Memory B cell (primary cell): Measurements from ENCODE around the gene NAPSA.
"Not testable (repeated sequence)": the region's sequence is repeated elsewhere in the genome, so short reads cannot be mapped to it uniquely, and the experiment has no call there.

Experiments
- ATAC-seq: fragments of 150-1000 bp; cut with Tn5 transposase; 2 replicates; pipeline ENCODE4 v1.10.0; 2021; ENCODE audit warnings: low read depth, mild to moderate bottlenecking, moderate library complexity
- DNase-seq, 2 donors: peaks; one replicate each; pipeline ENCODE4 v3.0.0; 2022; ENCODE audit warnings: low spot score in 2 of 2
- H3K27ac Mint-ChIP-seq: one replicate; pipeline ENCODE4 v1.8.0; 2022; ENCODE audit warnings: mild to moderate bottlenecking, moderate library complexity, mixed read lengths
- H3K27me3 Mint-ChIP-seq: one replicate; pipeline ENCODE4 v1.8.0; 2022; ENCODE audit warnings: mixed read lengths
- H3K36me3 Mint-ChIP-seq: one replicate; pipeline ENCODE4 v1.8.0; 2022; ENCODE audit warnings: mild to moderate bottlenecking, mixed read lengths
- H3K4me1 Mint-ChIP-seq: one replicate; pipeline ENCODE4 v1.8.0; 2022; ENCODE audit warnings: mixed read lengths
- H3K4me3 Mint-ChIP-seq: one replicate; pipeline ENCODE4 v1.8.0; 2022; ENCODE audit warnings: mild to moderate bottlenecking, moderate library complexity, mixed read lengths
- H3K9me3 Mint-ChIP-seq: one replicate; pipeline ENCODE4 v1.8.0; 2022; ENCODE audit warnings: mixed read lengths

Gene NAPSA

DNA sequence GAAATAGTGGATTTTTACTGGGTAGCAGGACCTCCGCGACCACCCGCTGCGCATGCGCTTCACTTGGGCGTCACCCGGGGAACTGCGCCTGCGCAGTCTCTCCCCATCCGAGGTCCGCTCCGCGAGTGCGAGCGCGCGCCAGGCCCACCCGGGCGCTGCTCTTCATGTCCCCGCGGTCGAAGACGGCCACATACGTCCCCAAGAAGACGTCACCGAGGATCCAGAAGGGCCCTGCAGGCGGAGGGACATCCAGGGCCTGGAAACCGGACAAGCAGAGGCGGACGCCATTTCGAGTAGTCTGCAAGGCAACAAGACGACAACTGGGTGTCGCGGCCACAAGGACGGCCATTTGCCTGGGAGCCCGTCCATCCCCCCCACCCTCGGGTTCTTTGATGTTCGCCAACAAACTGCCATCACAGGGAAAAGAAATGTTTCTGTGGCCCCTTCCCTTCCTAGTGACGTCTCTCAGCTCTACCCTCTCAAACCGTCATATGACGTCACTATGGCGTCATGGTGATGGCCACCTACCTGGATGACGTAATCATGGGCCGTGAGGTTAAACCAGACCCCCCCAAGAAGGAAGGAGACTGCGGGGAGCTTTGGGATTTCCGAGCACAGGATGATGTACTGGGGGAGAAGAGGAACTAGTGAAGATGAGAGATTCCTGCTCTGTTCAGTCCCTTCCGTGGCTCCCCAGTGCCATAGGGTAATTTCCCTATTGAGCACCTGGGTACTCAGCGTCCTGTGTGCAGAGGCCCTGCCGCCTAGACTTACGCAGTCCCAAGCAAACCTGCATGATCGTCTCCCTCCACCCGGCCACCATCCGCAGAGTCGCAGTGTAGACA, 6.7 kb downstream of the NAPSA start:
- peak overlapping the region; percentile 97 for H3K27ac Mint-ChIP-seq
- H3K27me3 Mint-ChIP-seq: no peaks in the 10 kb centered on the region
- ATAC-seq (peak; percentile 31), DNase-seq (peak; percentile 80 to 85)
- H3K36me3 Mint-ChIP-seq: no peaks in the 10 kb centered on the region
- H3K4me3 Mint-ChIP-seq: peak overlapping the region; percentile 93
- peaks cover 2% of the 10 kb centered on the region for H3K9me3 Mint-ChIP-seq
- H3K4me1 Mint-ChIP-seq: peaks cover 36% of the 10 kb centered on the region

DNA sequence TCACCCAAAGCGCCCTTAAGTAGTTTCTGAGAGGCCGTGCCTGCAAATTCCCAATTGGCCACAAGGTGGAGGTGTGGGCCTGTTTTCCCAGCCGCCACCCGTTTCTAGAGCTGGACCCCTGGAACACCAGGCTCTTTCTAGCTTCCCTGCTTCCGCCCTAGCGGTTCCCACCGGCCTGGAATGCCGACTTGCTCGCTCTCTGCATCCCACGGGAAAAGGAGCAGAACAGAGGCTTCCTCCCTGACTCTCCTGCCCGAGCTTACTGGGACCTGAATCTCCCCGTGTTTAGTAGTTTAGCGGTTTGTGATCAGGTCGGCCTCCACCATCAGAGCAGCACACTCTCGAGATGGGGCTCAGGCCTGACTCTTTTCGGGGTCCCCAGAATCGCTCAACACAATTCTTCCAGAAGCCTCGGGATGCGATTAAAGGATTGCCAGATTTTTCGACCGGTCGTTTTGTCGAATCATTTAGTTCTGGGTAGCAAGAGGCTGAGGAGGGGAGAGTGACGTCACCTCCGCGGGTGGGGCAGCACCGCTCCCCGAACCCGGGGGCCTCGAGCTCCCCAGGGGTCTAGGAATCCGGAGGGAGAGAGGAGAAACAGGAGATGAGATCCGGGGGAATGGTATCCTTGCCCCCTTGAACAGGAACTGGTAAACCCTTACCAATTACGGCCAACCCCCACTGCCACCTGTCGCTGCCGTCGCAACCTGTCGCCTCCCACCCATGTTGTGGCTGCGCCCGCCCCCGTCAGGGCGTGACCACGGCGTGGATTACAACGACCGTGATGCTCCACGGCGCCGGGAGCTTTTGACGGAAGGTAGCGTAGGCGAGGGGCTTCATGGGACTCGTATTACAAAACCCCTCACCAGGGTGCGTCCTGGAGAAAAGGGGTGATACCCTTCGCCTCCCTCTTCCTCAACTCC, 8.0 kb downstream of the NAPSA start:
- H3K27me3 Mint-ChIP-seq: no peaks in the 10 kb centered on the region
- peak; percentile 74 for ATAC-seq
- peak overlapping the region; percentile 97 for H3K27ac Mint-ChIP-seq
- DNase-seq: peak; percentile 87 to 91
- H3K4me3 Mint-ChIP-seq: peak overlapping the region; percentile 93
- no peaks in the 10 kb centered on the region for H3K36me3 Mint-ChIP-seq
- H3K4me1 Mint-ChIP-seq: peaks cover 33% of the 10 kb centered on the region
- H3K9me3 Mint-ChIP-seq: peaks cover 2% of the 10 kb centered on the region

DNA sequence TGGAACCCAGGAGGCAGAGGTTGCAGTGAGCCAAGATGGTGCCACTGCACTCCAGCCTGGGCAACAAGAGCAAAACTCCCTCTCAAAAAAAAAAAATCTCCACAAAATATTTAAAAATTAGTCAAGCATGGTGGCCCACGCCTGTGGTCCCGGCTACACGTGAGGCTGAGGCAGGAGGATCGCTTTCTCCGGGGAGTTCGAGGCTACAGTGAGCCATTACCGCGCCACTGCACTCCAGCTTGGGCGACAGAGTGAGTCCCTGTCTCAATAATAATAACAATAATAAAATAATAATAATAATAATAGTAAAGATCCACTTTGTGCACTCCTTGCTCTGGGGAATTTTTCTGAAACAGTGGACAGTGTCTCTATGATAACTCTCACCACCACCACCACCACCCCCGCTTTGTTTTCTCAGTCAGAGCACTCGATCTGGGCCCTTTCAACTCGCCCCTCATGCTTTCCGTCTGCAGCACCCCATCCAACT, 8.7 kb downstream of the NAPSA start:
- ATAC-seq (no peak), DNase-seq (no peak)
- Mint-ChIP-seq H3K27ac (peak overlapping the region; percentile 97), H3K36me3 (no peaks in the 10 kb centered on the region), H3K9me3 (peaks cover 2% of the 10 kb centered on the region), H3K4me1 (peaks cover 32% of the 10 kb centered on the region), H3K27me3 (no peaks in the 10 kb centered on the region), H3K4me3 (peak overlapping the region; percentile 93)

DNA sequence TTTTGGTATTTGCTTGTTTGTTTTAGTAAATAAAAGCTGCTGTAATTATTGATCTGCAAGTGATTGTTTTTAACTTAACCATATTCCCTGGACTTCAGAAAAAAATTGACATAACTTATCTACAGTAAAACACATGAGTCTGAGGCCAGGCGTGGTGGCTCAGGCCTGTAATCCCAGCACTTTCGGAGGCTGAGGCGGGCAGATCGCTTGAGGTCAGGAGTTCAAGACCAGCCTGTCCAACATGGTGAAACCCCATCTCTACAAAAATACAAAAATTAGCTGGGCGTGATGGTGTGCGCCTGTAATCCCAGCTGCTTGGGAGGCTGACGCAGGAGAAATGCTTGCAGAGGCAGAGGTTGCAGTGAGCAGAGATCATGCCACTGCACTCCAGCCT, 12.0 kb downstream of the NAPSA start:
- not testable (repeated sequence) for H3K27me3 Mint-ChIP-seq, H3K4me3 Mint-ChIP-seq, DNase-seq, H3K27ac Mint-ChIP-seq, H3K36me3 Mint-ChIP-seq, ATAC-seq, H3K9me3 Mint-ChIP-seq
- H3K4me1 Mint-ChIP-seq: peaks cover 16% of the 10 kb centered on the region

DNA sequence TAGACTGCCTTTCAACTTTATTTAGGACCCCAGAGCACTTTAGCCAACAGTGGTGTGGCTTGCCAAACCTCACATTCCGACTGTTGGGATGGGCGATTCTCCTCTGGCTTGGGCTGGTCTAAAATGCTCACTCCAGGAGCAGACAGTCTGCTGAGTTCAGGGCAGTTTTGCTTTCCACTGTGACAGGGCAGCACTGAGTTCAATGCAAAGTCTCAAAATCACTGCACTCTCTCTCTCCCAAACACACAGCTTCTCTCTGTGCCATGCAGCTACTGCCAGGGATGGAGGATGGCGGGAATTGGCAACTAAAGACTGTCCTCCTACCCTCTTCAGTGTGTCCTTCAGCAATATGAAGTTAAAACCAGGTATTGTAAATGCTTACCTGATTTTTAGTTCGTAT, 13.2 kb downstream of the NAPSA start:
- Mint-ChIP-seq H3K27me3 (no peaks in the 10 kb centered on the region), H3K36me3 (no peaks in the 10 kb centered on the region), H3K27ac (no peak overlapping the region), H3K9me3 (no peaks in the 10 kb centered on the region), H3K4me3 (no peak overlapping the region), H3K4me1 (peaks cover 19% of the 10 kb centered on the region)
- DNase-seq: no peak
- ATAC-seq: no peak

DNA sequence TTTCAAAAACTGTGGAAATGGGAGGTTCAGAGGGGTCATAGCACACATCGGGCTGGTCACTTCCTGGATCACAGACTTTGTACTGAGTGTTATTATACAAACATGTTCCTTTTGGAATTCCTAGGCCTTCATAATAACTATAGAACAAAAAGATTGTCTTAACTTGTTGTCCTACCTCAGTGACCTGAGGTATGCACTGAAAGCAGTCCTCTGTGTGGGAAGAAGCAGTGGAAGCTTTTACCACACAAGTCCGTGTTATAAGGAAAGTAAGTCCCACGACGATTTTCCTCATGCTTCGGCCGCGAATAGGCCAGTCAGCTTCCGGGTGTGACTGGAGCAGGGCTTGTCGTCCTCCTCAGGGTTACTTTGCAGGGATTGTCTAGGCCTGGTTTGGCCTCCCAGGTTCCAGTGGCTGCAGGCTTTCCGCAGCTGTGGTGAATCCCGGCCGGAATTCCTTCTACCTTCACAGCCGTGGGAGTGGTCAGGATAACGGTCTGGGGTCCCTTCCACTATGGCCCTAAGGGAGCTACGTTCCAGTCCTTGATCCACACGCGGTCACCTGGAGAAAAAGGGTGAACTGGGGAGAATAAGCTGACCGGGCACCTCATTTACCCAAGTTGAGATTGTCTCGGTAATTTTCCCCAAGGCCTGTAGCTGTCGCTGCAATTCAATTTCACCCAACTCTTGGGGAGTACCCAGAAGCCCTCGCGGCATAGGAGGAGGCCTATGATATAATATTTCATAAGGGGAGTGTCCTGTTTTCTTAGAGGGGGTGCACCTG, 16.0 kb downstream of the NAPSA start:
- Mint-ChIP-seq H3K27me3 (no peaks in the 10 kb centered on the region), H3K4me1 (peaks cover 24% of the 10 kb centered on the region), H3K4me3 (peak overlapping the region; percentile 14), H3K27ac (peak overlapping the region; percentile 58), H3K9me3 (no peaks in the 10 kb centered on the region), H3K36me3 (no peaks in the 10 kb centered on the region)
- ATAC-seq (no peak), DNase-seq (no peak)

DNA sequence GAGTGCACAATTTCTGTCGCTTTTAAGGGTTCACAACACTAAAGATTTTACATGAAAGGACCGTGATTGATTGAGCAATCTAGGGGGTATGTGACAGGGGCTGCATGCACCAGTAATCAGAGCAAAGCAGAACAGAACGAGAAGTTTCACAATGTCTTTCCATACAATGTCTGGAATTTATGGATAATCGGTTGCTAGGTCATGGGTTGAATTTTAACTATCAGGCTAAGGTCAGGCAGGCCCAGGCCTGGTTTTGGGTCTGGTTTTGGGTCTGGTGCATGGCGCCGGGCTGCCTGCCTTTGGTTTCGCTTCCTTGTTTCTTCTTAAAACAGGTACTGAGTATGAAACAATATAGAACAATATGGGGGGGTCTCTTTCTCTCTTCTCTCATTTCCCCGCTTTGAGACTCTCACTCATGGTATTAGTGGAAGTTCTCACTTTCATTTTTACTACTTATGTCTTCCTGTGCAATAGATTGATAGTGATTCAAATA, 18.3 kb downstream of the NAPSA start:
- H3K9me3 Mint-ChIP-seq, H3K27me3 Mint-ChIP-seq, H3K36me3 Mint-ChIP-seq: not testable (repeated sequence)
- Mint-ChIP-seq H3K27ac (peak overlapping the region; percentile 85), H3K4me3 (peak overlapping the region; percentile 63), H3K4me1 (peaks cover 28% of the 10 kb centered on the region)
- DNase-seq: peak; percentile 55 to 70
- peak; percentile 59 for ATAC-seq

DNA sequence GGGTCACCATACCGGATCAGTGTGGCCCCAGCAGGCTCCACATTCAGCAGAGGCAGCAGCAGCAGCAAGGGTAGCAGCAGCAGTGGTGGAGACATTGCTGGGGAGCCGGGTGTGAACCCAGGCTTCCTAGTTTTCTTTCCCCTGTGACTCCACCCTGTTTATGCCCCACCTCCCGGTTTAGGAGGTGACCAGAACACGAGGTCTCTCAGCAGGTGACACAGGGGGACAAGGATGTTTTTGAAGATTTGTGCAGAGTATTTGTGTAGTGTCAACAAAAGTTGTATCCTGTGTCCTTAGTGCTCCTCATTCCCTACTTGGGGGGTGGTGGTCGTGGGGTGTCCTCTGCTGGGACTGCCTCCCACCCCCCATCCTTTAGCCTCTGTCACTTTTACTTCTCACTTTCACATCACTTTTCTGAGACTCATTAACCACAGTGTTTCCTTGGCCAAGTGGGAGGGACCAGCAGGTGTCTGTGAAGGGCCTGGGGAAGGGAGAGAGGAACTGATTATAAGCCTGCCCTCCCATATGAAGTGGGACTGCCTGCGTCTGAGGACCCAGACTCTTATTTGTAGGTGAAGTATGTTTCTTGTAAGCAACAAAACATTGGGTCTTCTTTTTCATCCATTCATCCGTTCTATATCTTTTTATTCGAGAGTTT, 20.6 kb downstream of the NAPSA start:
- H3K9me3 Mint-ChIP-seq: no peaks in the 10 kb centered on the region
- peak overlapping the region; percentile 91 for H3K4me3 Mint-ChIP-seq
- H3K27me3 Mint-ChIP-seq: no peaks in the 10 kb centered on the region
- ATAC-seq (peak; percentile 76), DNase-seq (peak; percentile 71 to 77)
- H3K36me3 Mint-ChIP-seq: peaks cover 13% of the 10 kb centered on the region
- H3K27ac Mint-ChIP-seq: peak overlapping the region; percentile 85
- H3K4me1 Mint-ChIP-seq: peaks cover 37% of the 10 kb centered on the region

DNA sequence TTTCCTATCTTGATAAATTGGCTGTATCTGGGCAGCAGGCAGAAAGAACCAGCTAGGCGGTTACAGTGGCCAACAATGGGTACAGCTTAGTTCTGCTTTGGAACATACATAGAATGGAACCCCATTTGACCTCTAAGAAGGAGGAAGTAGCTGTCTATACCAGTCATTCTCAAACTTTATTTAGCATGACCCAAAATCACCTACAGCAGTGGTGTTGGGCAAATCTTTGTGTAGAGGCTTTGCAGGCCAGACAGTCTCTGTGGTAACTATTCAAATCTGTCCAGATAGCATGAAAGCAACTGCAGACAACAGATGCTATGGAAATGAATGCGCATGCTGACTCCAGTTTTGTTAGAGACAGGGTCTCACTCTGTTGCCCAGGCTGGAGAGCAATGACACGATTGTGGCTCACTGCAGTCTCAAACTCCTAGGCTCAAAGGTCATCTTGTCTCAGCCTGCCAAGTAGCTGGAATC, 24.3 kb downstream of the NAPSA start:
- H3K4me3 Mint-ChIP-seq: peak overlapping the region; percentile 82
- peaks cover 41% of the 10 kb centered on the region for H3K4me1 Mint-ChIP-seq
- DNase-seq: peak in 1 of 2 donors; percentile 47
- no peaks in the 10 kb centered on the region for H3K27me3 Mint-ChIP-seq
- peaks cover 29% of the 10 kb centered on the region for H3K36me3 Mint-ChIP-seq
- H3K27ac Mint-ChIP-seq: peak overlapping the region; percentile 58
- ATAC-seq: peak; percentile 63
- H3K9me3 Mint-ChIP-seq: no peaks in the 10 kb centered on the region

DNA sequence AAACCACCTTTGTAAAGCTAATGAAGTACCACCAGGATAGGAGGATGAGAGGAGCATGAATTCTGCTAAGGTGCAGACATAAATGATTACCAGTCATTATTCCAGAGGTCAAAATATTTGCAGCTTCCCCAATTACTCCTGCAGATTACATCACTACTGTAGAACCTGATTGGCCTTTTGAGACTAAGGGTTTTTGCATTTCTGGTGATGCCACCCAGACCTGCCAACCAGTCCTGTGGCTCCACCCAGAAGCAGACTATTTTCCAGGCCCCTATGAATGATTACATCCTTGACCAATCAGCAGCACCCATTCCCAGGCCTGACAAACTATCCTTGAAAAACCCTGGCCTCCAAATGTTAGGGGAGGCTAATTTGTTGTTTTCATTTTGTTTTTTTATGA, 25.1 kb downstream of the NAPSA start:
- H3K9me3 Mint-ChIP-seq: no peaks in the 10 kb centered on the region
- peak overlapping the region; percentile 82 for H3K4me3 Mint-ChIP-seq
- H3K27ac Mint-ChIP-seq: no peak overlapping the region
- ATAC-seq (no peak), DNase-seq (no peak)
- no peaks in the 10 kb centered on the region for H3K27me3 Mint-ChIP-seq
- peaks cover 45% of the 10 kb centered on the region for H3K4me1 Mint-ChIP-seq
- H3K36me3 Mint-ChIP-seq: peaks cover 35% of the 10 kb centered on the region

DNA sequence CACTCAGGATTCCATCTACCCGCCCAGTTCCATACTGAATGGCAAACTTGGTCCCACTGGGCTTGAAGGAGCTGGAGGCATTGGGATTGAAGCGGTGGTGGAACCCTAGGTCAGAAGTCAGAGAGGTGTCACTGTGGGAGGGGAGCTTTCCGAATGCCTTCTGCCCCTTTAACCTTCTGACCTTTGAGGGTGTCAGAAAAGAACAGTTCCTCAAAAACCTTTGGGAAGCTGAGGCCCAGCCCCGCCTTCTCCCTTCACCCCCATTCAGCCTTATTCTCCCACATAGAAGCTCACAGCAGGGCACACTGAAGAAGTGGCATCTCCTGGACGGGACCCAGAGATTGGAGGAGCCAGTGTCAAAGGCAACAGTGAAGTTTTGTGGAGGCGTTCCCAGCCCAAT, 28.4 kb downstream of the NAPSA start:
- Mint-ChIP-seq H3K36me3 (peaks cover 41% of the 10 kb centered on the region), H3K27ac (peak overlapping the region; percentile 83), H3K4me3 (peak overlapping the region; percentile 72), H3K4me1 (peaks cover 62% of the 10 kb centered on the region)
- not testable (repeated sequence) for H3K9me3 Mint-ChIP-seq, H3K27me3 Mint-ChIP-seq, ATAC-seq, DNase-seq

DNA sequence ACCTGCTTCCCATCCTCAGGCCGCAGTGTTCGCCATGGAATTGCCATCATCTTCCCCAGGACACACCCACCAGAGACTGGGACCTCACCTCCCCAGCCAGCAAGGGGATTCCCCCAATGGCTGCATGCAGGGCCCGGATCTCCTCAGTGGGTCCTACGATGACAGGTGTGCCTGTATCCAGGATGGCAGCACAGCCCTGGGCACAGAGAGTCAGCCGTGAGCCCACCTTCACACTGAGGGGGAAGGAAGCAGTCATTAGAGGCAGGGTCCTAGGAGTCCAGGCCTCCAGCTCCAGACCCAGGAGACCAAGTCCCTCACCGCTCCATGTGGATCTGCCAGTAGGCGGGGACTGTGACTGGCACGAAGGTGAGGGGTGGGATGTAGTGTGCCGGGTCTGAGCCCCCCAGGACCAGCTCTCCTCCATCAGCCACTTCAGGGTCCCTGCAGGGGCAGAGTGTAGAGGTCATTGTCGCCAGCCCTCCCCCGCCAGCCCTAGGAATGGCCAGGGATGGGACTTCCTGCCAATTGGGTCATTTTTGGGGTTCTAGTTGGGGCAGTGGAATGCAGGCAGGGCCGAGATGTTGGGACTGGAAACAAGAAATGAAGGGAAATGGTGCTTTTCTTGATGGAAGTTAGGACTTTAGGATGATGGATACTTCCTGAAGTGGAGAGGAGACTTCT, 30.6 kb downstream of the NAPSA start:
- ATAC-seq (no peak), DNase-seq (no peak)
- peak overlapping the region; percentile 40 for H3K4me3 Mint-ChIP-seq
- peak overlapping the region; percentile 56 for H3K27ac Mint-ChIP-seq
- H3K27me3 Mint-ChIP-seq: no peaks in the 10 kb centered on the region
- H3K36me3 Mint-ChIP-seq: peaks cover 35% of the 10 kb centered on the region
- H3K9me3 Mint-ChIP-seq: no peaks in the 10 kb centered on the region
- peaks cover 68% of the 10 kb centered on the region for H3K4me1 Mint-ChIP-seq
